Measurements from ENCODE around the gene MIR17HG.

MIR17HG gene

DNA sequence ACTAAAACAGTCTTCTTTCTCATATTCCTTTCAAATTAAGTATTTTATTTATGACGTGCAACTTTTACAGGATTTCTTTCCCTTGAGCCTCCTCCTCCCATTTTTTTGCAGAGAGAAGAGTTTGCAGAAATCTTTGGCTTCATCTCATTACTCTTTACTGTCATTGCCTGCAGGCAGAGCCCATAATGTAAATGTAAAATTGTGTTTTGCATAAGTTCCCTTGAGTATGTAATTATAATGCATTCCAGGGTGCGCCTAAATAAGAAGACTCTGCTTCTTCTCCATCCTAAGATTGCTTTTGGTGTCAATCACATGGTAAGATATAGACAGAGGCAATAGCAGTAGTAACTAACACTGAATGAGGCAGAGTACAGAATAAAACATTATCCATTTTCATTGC lies 23.0 kb downstream of the MIR17HG start:
- POLR2A ChIA-PET (ENCODE audit: low non-redundant PET), result no interaction called here
- CTCF ChIA-PET, result no interaction called here
- no peak for TF ChIP-seq CTCF (conservative IDR thresholded peaks at IDR 0.05; ENCODE audit: low read depth)
- H3K27ac ChIP-seq, result no peak overlapping the region
- no peak for DNase-seq (ENCODE audit: low spot score)

GRCh38 chr13:91372911-91373310 lies 25.4 kb downstream of the MIR17HG start:
- DNase-seq (ENCODE audit: low spot score), result no peak
- ChIA-PET POLR2A (ENCODE audit: low non-redundant PET) (no interaction called here), CTCF (no interaction called here)
- TF ChIP-seq CTCF (conservative IDR thresholded peaks at IDR 0.05; ENCODE audit: low read depth), result no peak
- no peak overlapping the region for H3K27ac ChIP-seq

DNA sequence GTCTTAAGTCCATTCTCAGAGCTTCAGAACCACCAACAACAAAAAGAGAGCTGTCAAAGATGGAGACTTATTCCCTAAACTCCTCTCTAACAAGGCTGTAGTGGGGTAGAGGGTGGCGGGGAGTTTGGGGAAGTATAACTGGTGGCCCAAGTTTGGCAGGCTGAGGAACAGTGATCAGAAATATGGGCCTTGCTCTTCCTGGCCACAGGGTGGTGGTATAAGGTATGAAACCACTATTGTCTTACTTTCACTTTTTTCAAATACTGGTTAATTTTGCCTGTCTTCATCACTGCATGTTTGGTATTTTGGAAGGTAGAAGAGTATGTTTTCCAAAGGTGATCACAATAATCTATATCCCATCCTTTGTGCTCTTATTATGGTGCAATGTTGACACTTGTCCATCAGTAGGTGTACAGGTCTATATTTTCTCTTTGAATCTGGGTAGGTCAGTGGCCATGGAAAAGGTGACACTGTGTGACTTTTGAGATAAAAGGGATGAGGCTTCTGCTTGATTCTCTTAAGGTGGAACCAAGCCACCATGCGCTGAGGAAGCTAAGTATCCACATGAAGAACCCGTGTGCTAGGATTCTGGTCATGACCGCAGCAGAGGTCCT lies 27.7 kb downstream of the MIR17HG start:
- POLR2A ChIA-PET (ENCODE audit: low non-redundant PET), result no interaction called here

GRCh38 chr13:91381371-91381770 lies 33.9 kb downstream of the MIR17HG start:
- peak; percentile 47 for TF ChIP-seq CTCF (conservative IDR thresholded peaks at IDR 0.05; ENCODE audit: low read depth)
- no peak overlapping the region for H3K27ac ChIP-seq
- ChIA-PET POLR2A (ENCODE audit: low non-redundant PET) (no interaction called here), CTCF (interaction anchor here (0.7 kb wide), 1 partner anchor 453 kb away, joined by 4 read pairs; no protein-coding TSS in a partner anchor)
- no peak for DNase-seq (ENCODE audit: low spot score)

More for the DNA sequence above, 27.7 kb downstream of the MIR17HG start:
- no peak overlapping the region for H3K27ac ChIP-seq
- peak; percentile 24 for DNase-seq (ENCODE audit: low spot score)
- TF ChIP-seq CTCF (conservative IDR thresholded peaks at IDR 0.05; ENCODE audit: low read depth), result peak; percentile 41
- CTCF ChIA-PET, result no interaction called here

GRCh38 chr13:91383836-91384235 lies 36.3 kb downstream of the MIR17HG start:
- POLR2A ChIA-PET (ENCODE audit: low non-redundant PET), result no interaction called here
- no peak for TF ChIP-seq CTCF (conservative IDR thresholded peaks at IDR 0.05; ENCODE audit: low read depth)
- no peak for DNase-seq (ENCODE audit: low spot score)
- no peak overlapping the region for H3K27ac ChIP-seq
- CTCF ChIA-PET, result no interaction called here

DNA sequence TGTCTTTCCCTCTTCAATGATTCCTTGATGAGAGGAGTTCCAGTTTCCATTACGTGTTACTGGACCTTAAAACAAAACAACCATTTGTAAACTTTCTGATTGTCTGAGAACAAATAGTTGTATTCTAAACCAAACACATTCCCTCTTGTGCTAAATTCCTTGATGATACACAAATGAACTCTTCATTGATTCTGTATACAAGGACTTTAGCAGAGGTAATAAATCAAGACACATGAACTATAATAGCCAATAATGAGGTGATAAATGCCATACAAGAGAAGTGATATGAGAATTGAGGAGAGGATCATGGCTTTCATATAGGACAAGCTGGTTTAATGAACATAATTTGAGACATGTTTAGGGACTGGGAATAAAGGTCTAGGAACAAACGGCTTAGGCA lies 37.4 kb downstream of the MIR17HG start:
- ChIA-PET CTCF (no interaction called here), POLR2A (ENCODE audit: low non-redundant PET) (no interaction called here)
- no peak for TF ChIP-seq CTCF (conservative IDR thresholded peaks at IDR 0.05; ENCODE audit: low read depth)
- DNase-seq (ENCODE audit: low spot score), result no peak
- H3K27ac ChIP-seq, result no peak overlapping the region
